Mesenchymal stem cell (in vitro differentiated cells and primary cell): Measurements from ENCODE around the gene DTD1.

Experiments
- DNase-seq: peaks from one replicate; pipeline ENCODE4 v3.0.0-alpha.2; 2013
- H2AFZ ChIP-seq: one replicate; pipeline ENCODE4 v1.6.1; 2013; ENCODE audit warnings: low read depth, mild to moderate bottlenecking, control low read depth, inconsistent platforms, low read length, moderate library complexity
- H2AK5ac ChIP-seq: 2 replicates; pipeline ENCODE4 v1.6.1; 2013; ENCODE audit warnings: low read length, moderate library complexity, mild to moderate bottlenecking, inconsistent platforms; ENCODE audit not compliant: severe bottlenecking
- H2BK120ac ChIP-seq: one replicate; pipeline ENCODE4 v1.6.1; 2013; ENCODE audit warnings: low read depth, mild to moderate bottlenecking, inconsistent platforms, low read length, moderate library complexity
- H2BK12ac ChIP-seq, 2 experiments: one replicate each; pipeline ENCODE4 v1.6.1; 2013; ENCODE audit warnings: inconsistent platforms in 2 of 2, low read length in 2 of 2, mild to moderate bottlenecking in 2 of 2, moderate library complexity in 2 of 2, control low read depth in 1 of 2
- H2BK15ac ChIP-seq: one replicate; pipeline ENCODE4 v1.6.1; 2013; ENCODE audit warnings: mild to moderate bottlenecking, low read depth, inconsistent platforms; ENCODE audit not compliant: poor library complexity, severe bottlenecking
- H2BK5ac ChIP-seq: 2 replicates; pipeline ENCODE4 v1.6.1; 2013; ENCODE audit warnings: low read depth, mild to moderate bottlenecking, low read length, control low read depth, inconsistent platforms; ENCODE audit not compliant: poor library complexity, severe bottlenecking
- H3K14ac ChIP-seq, 2 experiments: one replicate each; pipeline ENCODE4 v1.6.1; 2013; ENCODE audit warnings: inconsistent platforms in 2 of 2, low read length in 2 of 2, control low read depth in 1 of 2, mild to moderate bottlenecking in 1 of 2, moderate library complexity in 1 of 2
- H3K18ac ChIP-seq, 2 experiments: one replicate each; pipeline ENCODE4 v1.6.1; 2013; ENCODE audit warnings: inconsistent platforms in 2 of 2, low read length in 2 of 2, control low read depth in 1 of 2, low read depth in 1 of 2, mild to moderate bottlenecking in 1 of 2
- H3K23ac ChIP-seq, 2 experiments: one replicate each; pipeline ENCODE4 v1.6.1; 2013; ENCODE audit warnings: inconsistent platforms in 2 of 2, low read length in 2 of 2, mild to moderate bottlenecking in 2 of 2, moderate library complexity in 2 of 2, control low read depth in 1 of 2
- H3K27ac ChIP-seq: 2 replicates; pipeline ENCODE4 v1.5.1; 2013; ENCODE audit warnings: mild to moderate bottlenecking, moderate library complexity, low read length, control low read depth, inconsistent platforms; ENCODE audit not compliant: poor library complexity, severe bottlenecking
- H3K27me3 ChIP-seq, 2 experiments: 2 replicates each; pipeline versions ENCODE4 v1.6.1 to v1.7.0; 2013; ENCODE audit warnings: low read length in 2 of 2, mild to moderate bottlenecking in 2 of 2, moderate library complexity in 2 of 2, control low read depth in 1 of 2, inconsistent platforms in 1 of 2; ENCODE audit not compliant: control insufficient read depth in 1 of 2, insufficient read depth in 1 of 2
- H3K36me3 ChIP-seq, 2 experiments: 2 replicates each; pipeline versions ENCODE4 v1.6.1 to v1.7.0; 2013; ENCODE audit warnings: low read length in 2 of 2, control low read depth in 1 of 2, inconsistent platforms in 1 of 2, low read depth in 1 of 2, mild to moderate bottlenecking in 1 of 2; ENCODE audit not compliant: insufficient read depth in 2 of 2, control insufficient read depth in 1 of 2
- H3K4ac ChIP-seq, 2 experiments: one replicate each; pipeline ENCODE4 v1.6.1; 2013; ENCODE audit warnings: inconsistent platforms in 2 of 2, low read length in 2 of 2, mild to moderate bottlenecking in 2 of 2, moderate library complexity in 2 of 2, control low read depth in 1 of 2, low read depth in 1 of 2
- H3K4me1 ChIP-seq: 2 replicates; pipeline ENCODE4 v1.6.1; 2013; ENCODE audit warnings: low read depth, low read length, control low read depth; ENCODE audit not compliant: control insufficient read depth, insufficient read depth
- H3K4me2 ChIP-seq: 2 replicates; pipeline ENCODE4 v1.6.1; 2013; ENCODE audit warnings: low read length, mild to moderate bottlenecking, inconsistent platforms; ENCODE audit not compliant: poor library complexity, severe bottlenecking
- H3K4me3 ChIP-seq, 2 experiments: 2 replicates each; pipeline versions ENCODE4 v1.5.1 to v1.7.0; 2013; ENCODE audit warnings: low read length in 2 of 2, mild to moderate bottlenecking in 2 of 2, control low read depth in 1 of 2, low read depth in 1 of 2; ENCODE audit not compliant: insufficient read depth in 1 of 2
- H3K79me1 ChIP-seq: replicated peaks from 2 replicates; pipeline ENCODE4 v1.6.1; 2013; ENCODE audit warnings: mild to moderate bottlenecking, control low read depth, low read length, inconsistent platforms; ENCODE audit not compliant: poor library complexity, severe bottlenecking
- H3K9ac ChIP-seq: 2 replicates; pipeline ENCODE4 v1.7.0; 2013; ENCODE audit warnings: mild to moderate bottlenecking, low read length, moderate library complexity
- H3K9me3 ChIP-seq: 2 replicates; pipeline ENCODE4 v1.7.0; 2013; ENCODE audit warnings: mild to moderate bottlenecking, low read length; ENCODE audit not compliant: control insufficient read depth
- H4K8ac ChIP-seq: one replicate; pipeline ENCODE4 v1.6.1; 2013; ENCODE audit warnings: inconsistent platforms, mild to moderate bottlenecking, low read length, moderate library complexity
- H4K91ac ChIP-seq: one replicate; pipeline ENCODE4 v1.6.1; 2013; ENCODE audit warnings: mild to moderate bottlenecking, low read length, inconsistent platforms
- WGBS: methylation state at CpG from one replicate; pipeline ENCODE4 v1.1.7; 2013; ENCODE audit warnings: mixed read lengths; 5-methylcytosine and 5-hydroxymethylcytosine counted together

Gene DTD1

DNA sequence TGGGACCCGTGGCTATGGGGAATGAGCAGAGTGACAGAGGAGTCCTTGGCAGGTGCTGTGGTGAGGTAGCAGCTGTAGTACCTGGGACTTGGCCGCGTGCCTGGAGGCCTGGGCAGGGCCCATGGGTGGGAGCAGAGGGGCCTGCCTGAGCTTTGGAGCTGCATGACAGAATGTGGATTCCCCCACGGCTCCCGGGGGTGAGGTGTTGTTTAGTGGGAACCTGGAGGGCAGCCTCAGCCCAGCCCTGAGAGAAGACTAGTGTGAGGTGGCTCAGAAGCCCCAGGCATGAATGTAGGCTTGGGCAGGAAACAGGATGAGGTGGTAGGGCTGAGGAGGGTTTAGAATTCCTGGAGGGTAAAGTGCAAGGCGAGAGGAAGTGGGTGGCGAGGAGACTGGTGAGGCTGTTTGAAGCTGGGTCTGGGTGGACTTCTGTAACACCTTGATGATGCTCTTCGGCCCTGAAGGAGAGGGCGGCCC is 139.2 kb downstream of the DTD1 start:
- Histone ChIP-seq H3K4ac (no peak overlapping the region), H3K79me1 (peaks cover 27% of the 10 kb centered on the region), H4K91ac (no peak overlapping the region), H3K36me3 (no peaks in the 10 kb centered on the region), H3K9me3 (no peaks in the 10 kb centered on the region), H3K23ac (no peak overlapping the region), H3K4me2 (no peak overlapping the region), H3K18ac (no peak overlapping the region), H2BK12ac (no peak overlapping the region), H2AFZ (no peak overlapping the region), H3K4me3 (no peak overlapping the region), H2BK120ac (no peak overlapping the region), H4K8ac (no peak overlapping the region), H3K4me1 (peaks cover 3% of the 10 kb centered on the region), H3K14ac (no peak overlapping the region), H2BK15ac (no peak overlapping the region), H3K27ac (no peak overlapping the region), H2AK5ac (no peak overlapping the region), H3K27me3 (no peaks in the 10 kb centered on the region), H2BK5ac (no peak overlapping the region), H3K9ac (no peak overlapping the region)
- 88% methylated on average over 8 of the region's 9 CpGs for WGBS
- no peak for DNase-seq

DNA sequence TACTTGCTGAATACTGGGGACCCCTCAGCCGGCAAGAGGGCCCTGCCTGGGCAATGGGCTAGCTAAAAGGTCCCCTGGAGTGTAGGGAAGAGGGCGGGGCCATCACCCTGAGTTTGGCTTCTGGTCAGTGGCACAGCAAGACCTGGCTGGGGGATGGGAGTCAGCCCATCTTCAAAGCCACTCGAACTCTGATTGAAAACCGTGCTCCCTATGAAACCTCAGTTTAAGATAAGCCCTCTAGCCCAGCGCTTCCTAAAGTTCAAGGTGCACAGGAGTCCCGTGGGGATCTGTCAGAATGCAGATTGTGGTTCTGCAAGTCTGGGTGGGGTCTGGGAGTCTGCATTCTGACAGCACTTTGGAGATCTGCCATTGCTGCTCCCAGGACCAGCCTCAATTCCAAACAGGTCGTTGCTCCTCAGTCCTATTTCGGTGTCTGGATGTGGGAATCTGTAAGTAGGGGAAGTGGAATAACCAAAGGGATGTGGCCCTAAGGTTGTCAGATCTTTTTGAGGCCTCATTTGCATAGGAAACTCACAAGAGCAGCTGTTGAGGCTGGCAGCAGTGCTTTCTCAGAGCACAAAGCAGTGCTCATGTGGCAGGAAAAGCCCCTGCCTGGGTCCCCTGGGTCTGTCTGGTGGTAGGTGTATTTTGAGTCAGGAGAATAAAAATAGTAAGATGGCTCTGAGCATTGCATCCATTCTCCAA is 140.5 kb downstream of the DTD1 start:
- Histone ChIP-seq H2AK5ac (no peak overlapping the region), H4K91ac (no peak overlapping the region), H3K27me3 (no peaks in the 10 kb centered on the region), H3K79me1 (peaks cover 23% of the 10 kb centered on the region), H3K4me1 (peaks cover 2% of the 10 kb centered on the region), H3K9ac (no peak overlapping the region), H2BK12ac (no peak overlapping the region), H3K18ac (no peak overlapping the region), H2AFZ (no peak overlapping the region), H3K23ac (no peak overlapping the region), H3K27ac (no peak overlapping the region), H2BK5ac (no peak overlapping the region), H3K4ac (no peak overlapping the region), H3K14ac (no peak overlapping the region), H3K4me2 (no peak overlapping the region), H3K4me3 (no peak overlapping the region), H2BK15ac (no peak overlapping the region), H3K9me3 (no peaks in the 10 kb centered on the region), H4K8ac (no peak overlapping the region), H3K36me3 (no peaks in the 10 kb centered on the region), H2BK120ac (no peak overlapping the region)
- no peak for DNase-seq
- 87% methylated on average over 8 of the region's 8 CpGs for WGBS

DNA sequence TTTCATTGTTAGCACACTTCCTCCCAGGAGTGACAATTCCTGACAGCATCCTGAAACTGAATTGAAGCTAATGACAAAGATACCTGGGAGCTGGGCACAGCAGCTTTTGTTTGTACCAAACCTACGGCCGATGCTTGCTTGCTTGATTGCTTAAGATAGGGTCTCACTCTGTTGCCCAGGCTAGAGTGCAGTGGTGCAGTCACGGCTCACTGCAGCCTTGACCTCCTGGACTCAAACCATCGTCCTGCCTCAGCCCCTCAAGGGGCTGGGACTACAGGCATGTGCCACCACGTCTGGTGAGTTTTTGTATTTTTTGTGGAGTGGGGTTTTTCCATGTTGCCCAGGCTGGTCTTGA is 141.0 kb downstream of the DTD1 start:
- 87% methylated on average over 5 of the region's 5 CpGs for WGBS
- no peak overlapping the region for H2BK5ac ChIP-seq
- H4K91ac ChIP-seq: no peak overlapping the region

DNA sequence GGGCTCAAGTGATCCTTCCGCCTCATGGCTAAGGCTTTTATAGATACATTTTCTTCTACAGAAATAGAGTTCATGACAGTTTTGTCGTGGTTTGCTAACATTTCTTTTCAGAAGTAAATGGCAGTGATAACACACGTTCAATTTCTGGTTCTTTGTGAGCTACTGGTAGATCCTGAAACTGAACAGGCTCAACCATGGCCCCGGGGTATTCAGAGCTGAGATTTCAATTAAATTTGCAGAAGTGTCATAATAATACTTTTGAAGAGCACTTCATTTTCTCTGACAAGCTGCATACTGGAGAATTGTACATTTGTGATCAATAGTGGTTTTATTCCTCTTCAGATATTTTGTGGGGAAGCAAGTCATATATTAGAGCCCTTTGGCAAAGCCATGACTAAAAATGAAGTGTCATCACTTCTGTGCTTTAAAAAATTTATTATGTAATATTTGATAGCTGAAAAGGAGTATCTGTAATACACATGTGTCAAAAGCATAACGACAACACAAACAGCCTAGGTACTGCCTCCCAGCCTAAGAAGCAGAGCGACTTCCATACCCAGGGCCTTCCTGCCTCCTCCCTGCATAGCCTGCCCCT is 141.5 kb downstream of the DTD1 start:
- DNase-seq: no peak
- H3K23ac ChIP-seq: no peak overlapping the region
- no peak overlapping the region for H3K4me2 ChIP-seq
- 94% methylated on average over 6 of the region's 6 CpGs for WGBS
- H3K14ac ChIP-seq: no peak overlapping the region
- peaks cover 27% of the 10 kb centered on the region for H3K79me1 ChIP-seq
- H2BK120ac ChIP-seq: no peak overlapping the region
- no peak overlapping the region for H2BK5ac ChIP-seq
- H3K9me3 ChIP-seq: no peaks in the 10 kb centered on the region
- no peak overlapping the region for H2BK12ac ChIP-seq
- no peaks in the 10 kb centered on the region for H3K27me3 ChIP-seq
- no peaks in the 10 kb centered on the region for H3K36me3 ChIP-seq
- H3K27ac ChIP-seq: no peak overlapping the region
- H2BK15ac ChIP-seq: no peak overlapping the region
- no peak overlapping the region for H3K4me3 ChIP-seq
- no peak overlapping the region for H3K18ac ChIP-seq
- H2AFZ ChIP-seq: no peak overlapping the region
- no peak overlapping the region for H2AK5ac ChIP-seq
- H3K4me1 ChIP-seq: peaks cover 2% of the 10 kb centered on the region
- H4K91ac ChIP-seq: no peak overlapping the region
- H3K4ac ChIP-seq: no peak overlapping the region
- no peak overlapping the region for H3K9ac ChIP-seq
- no peak overlapping the region for H4K8ac ChIP-seq

More for the DNA sequence above, 141.0 kb downstream of the DTD1 start:
- no peak overlapping the region for H3K4me3 ChIP-seq
- H3K36me3 ChIP-seq: no peaks in the 10 kb centered on the region
- no peak overlapping the region for H3K4ac ChIP-seq
- no peak overlapping the region for H2BK15ac ChIP-seq
- H3K14ac ChIP-seq: no peak overlapping the region
- H3K4me1 ChIP-seq: peaks cover 2% of the 10 kb centered on the region
- no peak overlapping the region for H3K4me2 ChIP-seq
- no peak overlapping the region for H2AFZ ChIP-seq
- no peaks in the 10 kb centered on the region for H3K9me3 ChIP-seq
- H3K27me3 ChIP-seq: no peaks in the 10 kb centered on the region
- H3K27ac ChIP-seq: no peak overlapping the region
- no peak overlapping the region for H4K8ac ChIP-seq
- no peak overlapping the region for H3K9ac ChIP-seq
- H2AK5ac ChIP-seq: no peak overlapping the region
- no peak for DNase-seq
- no peak overlapping the region for H3K23ac ChIP-seq
- no peak overlapping the region for H3K18ac ChIP-seq
- no peak overlapping the region for H2BK12ac ChIP-seq
- no peak overlapping the region for H2BK120ac ChIP-seq
- peaks cover 23% of the 10 kb centered on the region for H3K79me1 ChIP-seq
